ENCODE measurements around the gene SELENOI. TPM values are rescaled to one million over a fixed set of nuclear protein-coding genes. Genes with fewer than 3 reads are reported as not detected.

Gene SELENOI
- total and polyA plus RNA-seq, 8 donors: 0.92 to 60.8 (median 4.5) TPM

- intact Hi-C loops (cut with DNase I; ENCODE audit: low total_unique reads): no loop called here
- DNase-seq: peak in 1 of 2 donors; percentile 44
- Histone ChIP-seq H3K36me3 (no peaks in the 10 kb centered on the region), H3K27me3 (no peaks in the 10 kb centered on the region), H3K27ac (no peak overlapping the region), H3K4me1 (peaks cover 0 to 8% (median 0%) of the 10 kb centered on the region in 4 donors), H3K9me3 (no peaks in the 10 kb centered on the region), H3K4me3 (no peak overlapping the region)
- WGBS, 5 donors: 22 to 37% (median 31%) methylated on average over 2 of the region's 2 CpGs
- TF ChIP-seq, protein P1, sequence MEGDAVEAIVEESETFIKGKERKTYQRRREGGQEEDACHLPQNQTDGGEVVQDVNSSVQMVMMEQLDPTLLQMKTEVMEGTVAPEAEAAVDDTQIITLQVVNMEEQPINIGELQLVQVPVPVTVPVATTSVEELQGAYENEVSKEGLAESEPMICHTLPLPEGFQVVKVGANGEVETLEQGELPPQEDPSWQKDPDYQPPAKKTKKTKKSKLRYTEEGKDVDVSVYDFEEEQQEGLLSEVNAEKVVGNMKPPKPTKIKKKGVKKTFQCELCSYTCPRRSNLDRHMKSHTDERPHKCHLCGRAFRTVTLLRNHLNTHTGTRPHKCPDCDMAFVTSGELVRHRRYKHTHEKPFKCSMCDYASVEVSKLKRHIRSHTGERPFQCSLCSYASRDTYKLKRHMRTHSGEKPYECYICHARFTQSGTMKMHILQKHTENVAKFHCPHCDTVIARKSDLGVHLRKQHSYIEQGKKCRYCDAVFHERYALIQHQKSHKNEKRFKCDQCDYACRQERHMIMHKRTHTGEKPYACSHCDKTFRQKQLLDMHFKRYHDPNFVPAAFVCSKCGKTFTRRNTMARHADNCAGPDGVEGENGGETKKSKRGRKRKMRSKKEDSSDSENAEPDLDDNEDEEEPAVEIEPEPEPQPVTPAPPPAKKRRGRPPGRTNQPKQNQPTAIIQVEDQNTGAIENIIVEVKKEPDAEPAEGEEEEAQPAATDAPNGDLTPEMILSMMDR (IDR thresholded peaks at IDR 0.05): no peak
- TF ChIP-seq POLR2A (IDR thresholded peaks at IDR 0.05) (no peak), EP300 (IDR thresholded peaks at IDR 0.05) (no peak)
Measured at GRCh38 chr2:26333293-26333692, 12.7 kb upstream of the SELENOI start.

GRCh38 chr2:26335231-26335630 lies 10.7 kb upstream of the SELENOI start:
- 45 to 79% (median 67%) methylated on average over 3 of the region's 3 CpGs for WGBS, 5 donors
- Histone ChIP-seq H3K27ac (no peak overlapping the region), H3K36me3 (no peaks in the 10 kb centered on the region), H3K27me3 (no peaks in the 10 kb centered on the region), H3K4me3 (no peak overlapping the region), H3K4me1 (peaks cover 0 to 2% (median 0%) of the 10 kb centered on the region in 4 donors), H3K9me3 (no peaks in the 10 kb centered on the region)
- TF ChIP-seq POLR2A (IDR thresholded peaks at IDR 0.05) (no peak), EP300 (IDR thresholded peaks at IDR 0.05) (no peak), POLR2AphosphoS5 (IDR thresholded peaks at IDR 0.05) (no peak)
- TF ChIP-seq, protein P1 (IDR thresholded peaks at IDR 0.05): no peak
- intact Hi-C loops (cut with DNase I; ENCODE audit: low total_unique reads): no loop called here
- DNase-seq: peak in 1 of 2 donors; percentile 36

DNA sequence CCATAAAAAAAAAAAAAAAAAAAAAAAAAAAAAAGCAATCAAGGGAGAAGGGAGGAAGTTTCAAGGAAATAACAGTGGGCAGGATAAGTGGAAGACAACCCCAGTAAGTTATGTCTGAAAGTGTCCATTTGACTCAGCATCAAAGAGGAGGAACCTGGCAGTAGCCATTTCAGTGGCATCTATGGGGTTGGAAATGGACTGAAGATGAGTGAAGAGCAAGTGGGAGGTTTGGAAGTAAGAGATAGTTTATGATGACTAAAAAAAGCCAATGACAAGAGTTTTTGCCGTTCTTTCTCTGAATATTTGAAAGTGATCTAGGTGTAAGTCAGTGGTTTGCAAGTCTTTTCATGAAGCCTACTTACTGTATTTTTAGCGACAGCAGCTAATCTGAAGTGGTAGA lies 9.2 kb upstream of the SELENOI start:
- intact Hi-C loops (cut with DNase I; ENCODE audit: low total_unique reads): no loop called here
- Histone ChIP-seq H3K36me3 (no peaks in the 10 kb centered on the region), H3K27me3 (no peaks in the 10 kb centered on the region), H3K4me3 (no peak overlapping the region), H3K4me1 (no peaks in the 10 kb centered on the region), H3K27ac (no peak overlapping the region), H3K9me3 (no peaks in the 10 kb centered on the region)
- no peak for DNase-seq
- 84 to 95% (median 88%) methylated on average over 2 of the region's 2 CpGs for WGBS, 5 donors
- TF ChIP-seq POLR2A (IDR thresholded peaks at IDR 0.05) (no peak), POLR2AphosphoS5 (IDR thresholded peaks at IDR 0.05) (no peak), EP300 (IDR thresholded peaks at IDR 0.05) (no peak)
- TF ChIP-seq, protein P1 (IDR thresholded peaks at IDR 0.05): no peak

DNA sequence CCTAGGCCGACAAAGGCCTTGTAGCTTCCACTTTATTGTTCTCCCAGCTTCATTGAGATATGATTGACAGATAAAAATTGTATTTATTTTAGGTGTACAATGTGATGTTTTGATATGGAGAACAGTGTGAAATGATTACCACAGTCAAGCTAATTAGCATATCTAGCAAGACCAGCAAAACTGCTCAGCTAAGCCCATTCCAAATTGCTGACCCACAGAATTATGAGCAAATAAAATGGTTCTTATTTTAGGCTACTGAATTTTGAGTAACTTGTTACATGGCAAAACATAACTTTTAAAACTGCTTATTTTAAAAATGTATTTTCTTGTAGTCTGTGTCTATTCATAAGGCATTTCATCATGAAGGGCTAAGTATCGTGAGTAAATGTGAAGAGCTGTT lies 8.6 kb upstream of the SELENOI start:
- 72 to 86% (median 82%) methylated on average over 2 of the region's 2 CpGs for WGBS, 5 donors
- H3K27me3 ChIP-seq: no peaks in the 10 kb centered on the region
- H3K4me3 ChIP-seq: no peak overlapping the region
- no peaks in the 10 kb centered on the region for H3K36me3 ChIP-seq
- no peak overlapping the region for H3K27ac ChIP-seq
- no peaks in the 10 kb centered on the region for H3K4me1 ChIP-seq
- intact Hi-C loops (cut with DNase I; ENCODE audit: low total_unique reads): no loop called here
- no peaks in the 10 kb centered on the region for H3K9me3 ChIP-seq
- TF ChIP-seq POLR2A (IDR thresholded peaks at IDR 0.05): no peak
- TF ChIP-seq, protein P1 (IDR thresholded peaks at IDR 0.05): no peak
- no peak for TF ChIP-seq EP300 (IDR thresholded peaks at IDR 0.05)
- TF ChIP-seq POLR2AphosphoS5 (IDR thresholded peaks at IDR 0.05): no peak
- no peak for DNase-seq
